GM21447 (cell line): ENCODE data around the gene MICU1.
"Not testable (repeated sequence)": the region's sequence is repeated elsewhere in the genome, so short reads cannot be mapped to it uniquely, and the experiment has no call there.

Experiments used
- ATAC-seq: cut with Tn5 transposase; IDR thresholded peaks from one replicate; pipeline ENCODE4 v1.9.1; 2021; ENCODE audit not compliant: unreplicated experiment

MICU1 gene

DNA sequence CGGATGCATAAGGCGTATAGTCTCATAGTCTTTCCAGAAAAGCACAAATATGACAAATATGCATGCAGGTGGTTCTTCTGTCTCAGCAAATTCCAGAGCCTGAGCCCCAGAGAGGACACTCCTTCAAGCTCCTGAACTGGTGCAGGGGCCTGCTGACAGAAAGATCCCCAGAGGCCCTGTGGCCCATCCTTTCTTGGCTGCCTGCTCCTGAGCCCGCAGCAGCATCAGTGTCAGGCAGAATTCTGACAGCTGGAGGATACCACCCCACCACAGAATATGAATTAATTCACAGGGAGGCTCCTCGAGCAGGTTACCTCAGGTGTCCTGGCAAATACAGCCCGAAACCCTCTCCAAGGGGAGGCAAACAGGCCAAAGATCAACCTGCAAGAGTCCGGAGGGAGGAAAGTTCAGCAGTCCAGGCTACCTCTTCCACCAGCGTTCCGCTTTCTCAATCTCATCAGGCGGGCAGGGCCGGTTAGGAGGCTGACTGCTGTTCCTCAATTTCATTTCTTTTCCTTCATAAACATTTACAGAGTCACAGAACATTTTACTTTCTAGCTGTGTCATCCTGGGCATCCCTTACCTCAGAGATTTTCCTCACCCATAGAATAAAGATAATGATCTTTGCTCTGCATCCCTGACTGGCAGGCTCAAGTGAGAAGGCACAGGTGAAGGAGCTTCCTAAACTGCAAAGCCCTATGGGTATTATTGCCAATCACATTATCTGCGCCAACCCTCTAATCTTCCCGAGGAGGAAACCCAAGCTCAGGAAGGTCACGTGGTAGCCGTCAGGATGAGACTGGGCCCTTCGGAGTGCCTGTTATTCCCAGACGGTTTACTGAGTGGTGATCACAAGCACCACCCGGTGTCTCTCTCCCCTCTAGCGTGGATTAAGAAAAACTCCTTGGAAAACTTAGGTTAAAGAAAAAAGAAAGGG lies 272.6 kb downstream of the MICU1 start:
- ATAC-seq, result no peak

DNA sequence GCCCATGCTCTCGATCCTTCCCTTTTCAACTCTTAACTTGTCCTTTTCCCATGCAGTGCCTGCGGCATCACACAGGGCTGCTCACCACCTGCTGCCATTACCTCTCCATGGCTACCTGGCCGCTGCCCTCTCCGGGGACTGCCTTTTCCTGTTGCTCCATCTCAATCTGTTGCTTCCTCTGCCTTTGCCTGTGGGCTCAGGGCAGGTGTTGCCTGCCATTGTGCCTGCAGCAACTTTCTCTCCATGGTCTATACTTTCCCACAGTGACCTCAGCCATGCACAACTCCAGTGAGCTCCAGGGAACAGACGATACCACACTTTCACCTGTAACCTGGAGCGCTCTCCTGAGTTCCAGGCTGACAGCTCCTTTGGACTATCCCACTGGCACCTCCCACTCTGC lies 274.4 kb downstream of the MICU1 start:
- ATAC-seq, result no peak

DNA sequence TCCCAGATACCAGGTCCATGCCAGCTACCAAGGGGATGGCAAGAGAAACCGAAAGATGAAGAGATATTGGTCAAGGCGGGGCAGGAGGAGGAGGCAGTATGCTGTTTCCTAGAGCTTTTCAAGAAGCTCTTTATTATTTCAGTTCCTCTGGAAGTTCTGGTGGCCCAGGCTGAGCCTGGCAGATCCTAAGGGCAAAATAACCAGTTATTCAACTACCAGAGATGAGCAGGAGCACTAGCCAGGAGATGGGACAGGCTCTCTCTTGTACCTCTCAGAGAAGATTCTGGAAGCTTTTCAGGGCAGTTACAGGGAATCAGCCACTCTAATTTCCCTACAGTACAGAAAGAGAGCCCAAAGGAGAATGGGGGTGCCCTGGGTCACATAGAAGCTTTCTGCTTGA lies 276.4 kb downstream of the MICU1 start:
- no peak for ATAC-seq

DNA sequence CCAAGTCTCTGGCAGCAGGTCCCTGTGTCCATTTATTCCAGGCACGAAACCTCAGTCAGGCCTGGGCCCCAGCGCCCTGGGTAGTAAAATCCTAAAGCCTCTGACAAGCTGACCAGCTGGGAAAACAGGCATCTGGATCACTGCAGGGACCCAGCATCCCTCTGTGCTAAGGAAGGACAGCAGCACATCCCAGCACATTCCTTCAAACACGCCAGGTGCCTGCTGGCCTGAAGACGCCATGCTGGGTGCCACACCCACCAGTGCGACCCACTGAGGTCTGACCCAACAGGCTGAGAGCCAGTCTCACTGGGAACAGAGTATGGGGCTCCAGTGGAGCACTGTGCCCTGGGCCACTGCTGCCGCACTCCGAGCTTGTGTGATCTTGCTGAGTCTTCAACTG lies 277.6 kb downstream of the MICU1 start:
- no peak for ATAC-seq

DNA sequence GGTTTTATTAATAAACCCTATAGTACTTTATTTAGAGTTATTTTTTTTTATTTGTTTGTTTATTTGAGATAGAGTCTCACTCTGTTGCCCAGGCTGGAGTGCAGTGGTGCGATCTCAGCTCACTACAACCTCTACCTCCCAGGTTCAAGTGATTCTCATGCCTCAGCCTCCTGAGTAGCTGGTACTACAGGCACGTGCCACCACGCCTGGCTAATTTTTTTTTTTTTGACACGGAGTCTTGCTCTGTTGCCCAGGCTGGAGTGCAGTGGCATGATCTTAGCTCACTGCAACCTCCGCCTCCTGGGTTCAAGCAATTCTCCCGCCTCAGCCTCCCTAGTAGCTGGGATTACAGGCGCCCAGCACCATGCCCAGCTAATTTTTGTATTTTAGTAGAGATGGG lies 279.8 kb downstream of the MICU1 start:
- not testable (repeated sequence) for ATAC-seq

DNA sequence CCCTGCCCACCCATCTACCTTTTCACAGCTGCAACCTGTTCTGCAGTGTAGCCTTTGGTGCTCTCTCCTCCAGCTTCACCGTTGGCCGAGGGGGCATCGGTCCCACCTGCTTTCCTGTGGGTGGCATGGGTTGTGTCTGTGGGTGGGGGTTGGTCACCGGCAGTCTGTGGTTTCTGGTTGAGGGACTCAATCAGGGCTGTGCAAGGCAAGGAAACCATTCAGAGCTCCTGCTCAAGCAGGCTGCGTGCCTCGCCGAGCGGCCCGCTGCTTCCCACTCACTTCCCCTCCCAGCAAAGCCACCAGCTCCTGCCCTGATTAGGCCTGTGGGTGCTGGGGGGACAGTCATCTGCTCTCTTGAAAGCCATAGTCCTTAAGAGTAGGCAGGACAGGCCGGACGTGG lies 280.9 kb downstream of the MICU1 start:
- ATAC-seq, result no peak

DNA sequence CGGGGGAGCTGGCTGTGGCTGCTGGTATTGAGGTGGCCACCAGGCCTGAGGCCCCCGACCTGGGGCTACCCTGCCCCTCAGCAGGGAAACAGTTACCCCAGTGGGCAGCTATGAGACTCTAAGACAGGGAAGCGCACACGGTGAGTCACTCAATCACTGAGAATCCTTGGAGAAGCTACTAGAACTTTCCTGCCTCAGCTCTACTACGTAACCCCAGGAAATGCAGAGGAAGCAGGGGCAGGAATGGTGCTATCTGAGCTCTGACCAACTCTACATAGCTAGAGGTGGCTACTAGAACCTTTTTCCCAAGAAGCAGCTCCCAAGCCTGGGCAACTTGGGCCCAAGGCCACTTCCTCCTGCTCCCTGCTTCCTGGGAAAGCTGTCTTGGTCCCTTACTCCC lies 283.0 kb downstream of the MICU1 start:
- ATAC-seq, result no peak

DNA sequence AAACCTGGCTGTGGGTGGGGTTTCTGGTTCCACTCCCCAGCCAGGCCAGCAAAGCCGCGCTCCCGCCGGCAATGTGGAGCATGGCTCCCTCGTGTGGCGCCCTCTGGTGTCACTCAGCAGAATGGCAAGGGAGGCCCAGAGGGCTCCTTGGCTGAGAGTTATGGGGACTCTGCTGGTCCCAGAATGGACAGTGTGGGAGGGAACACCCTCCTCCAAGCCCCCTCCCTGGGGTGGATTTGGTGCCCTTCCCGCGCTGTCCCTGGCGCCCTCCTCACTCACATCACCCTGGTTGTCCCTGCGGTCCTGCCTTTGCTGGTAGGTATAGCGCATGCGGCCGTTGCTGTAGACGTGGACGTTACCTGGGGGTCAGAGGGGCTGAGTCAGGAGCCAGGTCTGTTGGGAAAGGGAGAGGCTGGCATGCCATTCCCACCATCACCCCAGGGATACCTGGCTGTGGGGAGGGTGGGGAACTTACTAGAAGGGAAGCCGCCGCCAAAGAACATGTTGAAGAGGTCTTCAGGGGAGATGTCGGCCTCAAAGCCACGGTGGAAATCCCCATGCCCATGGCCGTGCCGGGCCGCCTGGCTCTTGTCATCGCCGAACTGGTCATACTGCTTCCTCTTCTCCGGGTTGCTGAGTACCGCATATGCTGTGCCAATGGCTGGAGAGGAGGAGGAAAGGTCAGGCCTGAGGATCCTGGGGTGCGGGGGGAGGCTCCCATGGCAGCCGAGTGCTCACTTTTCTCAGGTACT lies 285.2 kb downstream of the MICU1 start:
- no peak for ATAC-seq

DNA sequence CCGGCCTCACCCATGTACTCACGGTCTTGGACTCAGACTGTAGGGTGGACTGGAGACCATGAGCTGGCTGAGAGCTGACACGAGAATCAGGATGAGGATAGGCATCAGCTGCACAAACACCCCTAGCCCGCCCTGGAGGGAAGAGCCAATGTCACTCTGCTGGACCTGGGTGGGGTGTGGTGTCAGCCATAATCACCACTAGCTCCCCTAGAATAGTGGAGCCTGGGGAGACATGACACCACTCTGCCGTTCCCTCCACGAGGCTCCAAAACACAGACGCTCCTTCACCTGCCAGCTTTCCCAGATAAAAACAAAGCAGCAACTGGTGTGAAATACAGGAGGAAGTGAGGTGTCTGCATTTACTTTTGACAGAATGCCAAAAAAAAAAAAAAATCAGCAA lies 287.7 kb downstream of the MICU1 start:
- no peak for ATAC-seq

DNA sequence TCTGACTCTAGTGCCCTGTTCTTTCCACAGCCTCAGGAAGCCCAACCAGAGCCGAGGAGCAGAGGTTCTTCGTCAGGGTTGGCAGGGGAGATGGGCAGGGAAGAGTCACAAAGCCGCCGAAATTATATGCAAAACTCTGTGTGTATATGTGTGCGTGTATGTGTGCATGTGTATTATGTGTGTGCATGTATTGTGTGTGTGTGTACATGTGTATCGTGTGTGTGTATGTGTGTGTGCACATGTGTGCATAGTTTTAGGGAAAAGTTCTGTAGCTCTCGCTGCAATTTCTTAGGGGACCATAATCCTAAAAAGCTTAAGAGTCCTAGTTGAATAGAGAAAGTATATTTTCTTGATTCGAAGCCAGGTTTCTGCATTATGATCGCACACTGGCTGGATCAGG lies 288.2 kb downstream of the MICU1 start:
- ATAC-seq, result no peak

DNA sequence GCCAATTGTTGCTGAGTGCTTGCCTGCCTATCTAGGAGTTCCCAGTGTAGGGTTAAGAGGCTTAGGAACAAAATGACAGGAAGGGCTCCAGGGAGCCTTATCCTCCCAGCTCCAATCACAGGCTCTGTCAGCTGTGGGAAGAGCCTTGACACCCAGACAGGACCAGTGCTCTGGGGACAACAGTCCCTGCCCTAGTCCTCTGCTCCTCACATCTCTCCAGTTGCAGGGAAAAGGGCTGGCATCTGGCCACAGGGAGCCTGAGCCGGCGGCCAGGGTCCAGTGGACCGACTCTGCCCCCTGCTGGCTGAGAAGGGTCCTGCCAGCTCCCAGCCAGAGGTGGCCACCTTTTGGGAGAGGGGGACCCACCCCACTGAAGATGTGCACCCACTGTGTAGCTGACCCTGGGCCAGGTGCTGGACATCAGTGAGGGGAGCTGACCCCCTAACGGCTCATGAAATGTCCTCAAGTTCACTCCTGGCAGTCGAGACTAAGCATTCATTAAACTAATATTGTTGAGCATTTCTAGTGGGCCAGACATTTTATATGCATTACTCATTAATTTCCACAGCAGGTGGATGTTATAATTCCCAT lies 288.7 kb downstream of the MICU1 start:
- ATAC-seq, result no peak

DNA sequence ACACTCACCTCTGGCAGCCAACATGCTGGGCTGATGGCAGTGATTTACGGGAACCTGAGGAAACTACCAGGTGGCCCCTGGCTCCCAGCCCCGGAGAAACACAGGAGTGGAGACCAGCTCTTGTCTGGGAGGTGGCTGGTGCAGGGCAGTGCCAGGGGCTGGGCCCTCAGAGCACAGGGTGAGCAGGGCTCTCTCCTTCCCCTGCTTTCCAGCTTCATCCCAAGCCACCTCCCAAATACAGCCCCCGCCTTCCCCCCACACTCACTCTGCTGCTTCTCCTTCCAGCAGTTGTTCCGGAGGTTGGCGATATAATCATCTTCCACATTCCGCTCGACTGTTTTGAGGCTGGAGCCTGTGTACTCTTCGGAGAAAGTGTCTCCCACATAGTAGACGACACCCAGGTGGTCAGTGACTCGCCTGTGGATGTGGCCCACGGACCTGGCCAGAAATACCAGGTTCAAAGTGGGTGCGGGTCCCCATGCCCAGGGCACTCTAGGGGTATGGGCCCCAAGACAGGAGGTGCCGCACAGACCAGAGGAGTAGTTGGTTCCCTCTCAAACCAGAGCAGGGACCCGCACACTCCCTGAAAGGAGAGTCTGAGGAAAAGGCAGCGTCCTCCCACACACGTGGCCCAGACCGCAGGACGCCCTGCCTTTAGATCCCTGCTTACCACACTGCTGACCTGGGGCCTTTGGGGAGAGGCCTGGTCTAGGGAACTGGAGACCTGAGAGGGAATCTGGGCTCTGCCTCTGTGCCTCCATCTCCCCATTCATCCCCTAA lies 289.4 kb downstream of the MICU1 start:
- ATAC-seq, result no peak

DNA sequence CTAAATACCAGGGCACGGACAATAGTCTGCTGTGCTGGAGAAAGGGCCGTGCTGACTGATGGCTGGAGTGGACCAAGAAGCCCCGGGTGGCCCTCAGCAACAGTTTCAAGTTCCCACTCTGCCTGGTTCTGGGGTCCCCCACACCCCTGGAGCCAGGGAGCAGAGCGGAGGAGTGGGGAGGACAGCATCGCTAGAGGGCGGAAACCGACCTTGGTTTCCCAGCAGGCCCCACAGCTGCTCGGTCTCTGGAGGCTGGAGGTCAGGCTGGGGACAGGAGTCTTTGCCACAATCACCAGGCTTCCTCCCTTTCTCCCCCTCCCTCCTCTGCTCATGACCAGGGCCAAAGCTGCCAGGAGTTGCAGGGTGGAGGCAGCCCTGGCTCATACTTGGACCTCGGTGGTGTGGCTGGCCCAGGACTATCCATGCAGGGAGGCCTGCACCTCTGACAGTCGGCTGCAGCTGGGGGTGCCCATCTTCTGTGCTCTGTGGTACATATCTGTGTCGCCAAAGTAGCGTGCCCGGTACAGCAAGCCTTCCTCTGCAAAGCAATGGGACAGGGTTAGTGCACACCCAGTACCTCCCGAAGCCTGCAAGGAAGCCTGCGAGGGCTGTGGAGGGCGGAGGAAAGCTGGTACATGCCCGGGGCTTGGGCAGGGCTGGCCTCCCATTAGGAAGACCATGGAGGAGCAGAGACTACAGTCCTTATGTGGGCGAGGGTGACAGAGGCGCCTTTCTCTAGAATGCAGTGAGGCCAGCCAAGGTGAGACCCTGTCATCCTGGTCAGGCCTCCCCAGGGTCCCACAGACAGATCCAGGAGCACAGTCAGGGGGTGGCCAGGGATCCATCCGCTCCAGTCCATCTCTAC lies 290.3 kb downstream of the MICU1 start:
- ATAC-seq, result peak; percentile 44

DNA sequence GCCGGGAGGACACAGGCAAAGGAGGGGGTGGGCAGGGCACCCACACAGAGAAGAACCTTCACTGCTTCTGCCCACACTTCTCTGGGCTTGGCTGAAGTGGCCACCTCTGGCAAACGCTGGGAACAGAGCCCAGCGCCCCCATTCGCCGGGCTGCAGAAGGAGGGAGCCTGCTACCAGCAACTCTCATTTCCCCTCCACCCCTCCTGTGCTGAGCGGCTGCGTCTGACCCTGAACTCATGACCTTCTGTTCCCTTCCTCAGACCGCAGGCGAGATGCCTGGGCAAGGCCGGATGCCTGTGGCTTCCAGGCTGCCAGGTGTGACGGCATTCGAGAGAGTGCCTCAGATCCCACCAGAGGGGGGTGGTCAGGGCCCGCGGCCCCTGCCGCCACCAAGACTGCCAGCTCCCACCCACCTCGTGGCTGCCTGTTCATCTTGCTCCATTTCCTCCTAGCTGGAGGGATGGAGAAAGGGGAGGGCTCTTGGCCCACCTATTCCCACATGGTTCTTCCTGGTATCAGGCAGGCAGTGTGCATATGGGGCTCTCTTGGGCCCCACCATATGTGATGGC lies 291.0 kb downstream of the MICU1 start:
- peak; percentile 57 for ATAC-seq

DNA sequence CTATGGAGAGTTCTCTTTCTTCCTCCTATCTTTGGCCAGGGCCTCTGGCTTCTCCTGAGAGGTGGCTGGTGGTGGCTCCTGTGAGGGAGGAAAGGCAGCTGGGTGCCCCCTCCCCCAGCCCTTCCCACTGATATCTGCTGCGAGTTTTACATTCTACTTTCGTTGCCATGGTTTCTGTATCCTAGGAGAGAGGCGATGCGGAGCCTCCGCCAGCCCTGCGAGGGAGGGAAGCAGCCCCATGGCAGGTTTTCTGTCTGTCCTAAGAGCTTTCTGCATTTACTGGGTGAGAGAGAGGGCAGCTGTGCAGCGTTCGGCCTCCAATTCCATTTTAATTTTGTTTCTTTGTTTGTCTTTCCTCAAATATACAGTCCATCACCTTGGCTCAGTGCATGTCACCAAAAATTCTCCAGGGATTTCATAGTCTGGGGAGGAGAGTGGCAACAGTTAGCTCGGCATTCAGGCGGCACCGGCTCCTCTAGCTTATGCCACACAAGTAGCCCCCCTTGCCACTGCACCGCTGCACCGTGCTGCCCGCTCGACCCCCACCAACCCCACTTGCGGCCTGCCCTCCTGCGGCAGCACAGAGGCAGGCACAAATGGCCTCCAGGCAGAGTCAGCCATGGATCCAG lies 291.6 kb downstream of the MICU1 start:
- ATAC-seq, result peak; percentile 4

DNA sequence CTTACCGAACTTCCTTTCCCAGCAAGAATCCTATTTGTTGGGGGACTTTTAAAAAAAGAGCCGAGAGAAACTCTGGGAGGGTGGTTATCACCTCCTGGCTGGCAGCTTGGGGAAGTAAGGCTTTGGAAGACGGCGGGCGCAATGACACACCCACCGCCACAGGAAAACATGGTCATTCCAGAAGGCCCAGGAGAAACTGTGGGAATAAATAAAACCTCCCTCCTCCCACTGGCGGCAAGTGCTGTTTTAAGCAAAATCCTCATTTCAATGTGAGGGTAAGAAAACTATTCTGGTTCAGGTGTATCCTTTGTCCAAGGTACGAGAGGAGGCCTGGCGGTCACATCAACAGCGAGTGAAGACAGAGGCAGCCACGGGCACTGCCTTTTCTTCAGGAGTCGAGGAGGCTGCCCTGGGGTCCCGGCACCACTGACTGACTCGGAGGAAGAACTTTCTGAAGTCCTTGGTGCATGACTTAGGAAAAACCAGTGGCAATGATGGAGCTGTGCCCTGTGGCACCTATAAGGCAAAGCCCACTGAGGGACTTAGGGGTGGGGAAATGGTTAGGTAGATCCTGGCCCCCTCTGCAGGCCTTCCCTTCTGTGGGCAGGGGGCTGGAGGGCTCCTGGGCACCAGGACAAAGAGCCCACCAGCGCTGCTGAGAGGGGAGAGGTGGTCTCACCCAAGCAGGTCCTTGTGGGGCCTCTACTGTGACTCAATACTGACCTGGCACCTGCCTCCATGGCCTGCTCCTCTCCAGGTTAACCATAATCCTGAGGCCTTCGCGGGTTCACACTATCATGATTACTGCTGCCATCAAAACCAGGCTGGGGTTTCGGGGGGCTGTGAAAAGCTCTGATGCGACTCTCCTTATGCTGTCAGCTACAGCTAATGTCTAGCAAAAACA lies 292.5 kb downstream of the MICU1 start:
- no peak for ATAC-seq

DNA sequence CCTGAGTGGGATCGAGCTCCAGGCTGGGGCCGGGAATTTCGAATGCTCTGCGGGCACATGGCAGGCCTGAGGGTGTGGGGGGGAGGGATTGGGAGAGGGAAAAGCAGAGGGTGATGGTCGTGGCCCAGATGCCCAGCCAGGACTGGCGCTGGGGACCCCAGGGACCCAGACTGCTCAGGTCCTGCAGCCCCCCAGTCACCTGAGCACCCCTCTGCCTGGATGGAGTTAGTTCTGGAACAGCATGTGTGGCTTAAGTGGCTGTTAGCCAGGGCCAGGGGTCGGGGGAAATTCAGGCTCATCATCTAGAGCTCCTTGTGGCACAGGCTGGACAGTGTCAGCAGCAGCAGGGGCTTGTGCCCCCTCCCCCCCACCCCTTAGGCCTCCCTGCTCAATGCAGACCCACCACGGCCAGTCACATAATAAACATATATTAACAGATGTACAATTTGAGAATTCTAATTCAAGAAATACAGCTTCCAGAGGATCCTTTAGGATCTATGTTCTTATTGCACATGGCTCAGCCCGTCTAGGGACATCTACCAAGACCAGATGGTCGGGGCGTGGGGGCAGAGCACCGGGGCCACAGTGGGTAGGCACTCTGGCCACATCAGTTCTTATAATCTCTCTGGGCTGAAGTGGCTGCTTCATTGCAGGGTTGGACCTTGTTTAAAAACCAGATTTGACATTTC lies 293.3 kb downstream of the MICU1 start:
- ATAC-seq, result no peak
